ENCODE data around the gene KLHL22.

KLHL22 gene

DNA sequence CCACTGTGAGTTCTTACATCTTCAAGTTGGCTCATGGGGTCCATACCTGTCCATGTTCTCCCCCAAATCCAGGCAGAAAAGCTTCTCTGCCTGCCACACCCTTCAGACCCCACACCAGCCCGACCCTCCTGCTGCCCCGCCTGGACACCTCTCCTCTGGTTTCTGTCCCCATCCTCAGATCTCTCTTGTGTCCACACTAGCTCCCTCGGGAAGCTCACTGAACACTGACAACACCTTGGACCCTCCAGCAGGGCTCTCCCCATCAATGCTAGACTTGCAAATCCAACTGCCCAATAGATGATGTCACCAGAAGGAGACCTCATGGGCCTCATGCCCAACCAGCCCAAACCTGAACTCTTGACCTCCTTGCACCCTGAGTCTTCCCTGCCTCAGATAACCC, 60.8 kb downstream of the KLHL22 start:
- H3K4me3 ChIP-seq (ENCODE audit: low read length): no peak overlapping the region
- no peaks in the 10 kb centered on the region for H4K20me1 ChIP-seq (ENCODE audit: insufficient read depth, low read length)
- H3K79me2 ChIP-seq (ENCODE audit: low read length): no peaks in the 10 kb centered on the region
- no peak for DNase-seq
- no peak overlapping the region for H3K9ac ChIP-seq (ENCODE audit: low read length)
- no peaks in the 10 kb centered on the region for H3K9me3 ChIP-seq (replicated peaks; ENCODE audit: insufficient read depth, low read length)
- H3K36me3 ChIP-seq (replicated peaks; ENCODE audit: insufficient read depth, low read length): no peaks in the 10 kb centered on the region
- peaks cover 52% of the 10 kb centered on the region for H3K27me3 ChIP-seq (replicated peaks; ENCODE audit: insufficient read depth, low read length)
- H3K4me1 ChIP-seq (ENCODE audit: low read length): no peaks in the 10 kb centered on the region
- no peak overlapping the region for H3K27ac ChIP-seq (ENCODE audit: low read length)
- H3K9me2 ChIP-seq (replicated peaks; ENCODE audit: insufficient read depth, low read length): no peaks in the 10 kb centered on the region
- TF ChIP-seq EZH2phosphoT487 (IDR thresholded peaks at IDR 0.05; ENCODE audit: low read length) (no peak), EZH2 (optimal IDR thresholded peaks at IDR 0.05; ENCODE audit: low read depth, low read length) (no peak)
- TF ChIP-seq, protein P1, sequence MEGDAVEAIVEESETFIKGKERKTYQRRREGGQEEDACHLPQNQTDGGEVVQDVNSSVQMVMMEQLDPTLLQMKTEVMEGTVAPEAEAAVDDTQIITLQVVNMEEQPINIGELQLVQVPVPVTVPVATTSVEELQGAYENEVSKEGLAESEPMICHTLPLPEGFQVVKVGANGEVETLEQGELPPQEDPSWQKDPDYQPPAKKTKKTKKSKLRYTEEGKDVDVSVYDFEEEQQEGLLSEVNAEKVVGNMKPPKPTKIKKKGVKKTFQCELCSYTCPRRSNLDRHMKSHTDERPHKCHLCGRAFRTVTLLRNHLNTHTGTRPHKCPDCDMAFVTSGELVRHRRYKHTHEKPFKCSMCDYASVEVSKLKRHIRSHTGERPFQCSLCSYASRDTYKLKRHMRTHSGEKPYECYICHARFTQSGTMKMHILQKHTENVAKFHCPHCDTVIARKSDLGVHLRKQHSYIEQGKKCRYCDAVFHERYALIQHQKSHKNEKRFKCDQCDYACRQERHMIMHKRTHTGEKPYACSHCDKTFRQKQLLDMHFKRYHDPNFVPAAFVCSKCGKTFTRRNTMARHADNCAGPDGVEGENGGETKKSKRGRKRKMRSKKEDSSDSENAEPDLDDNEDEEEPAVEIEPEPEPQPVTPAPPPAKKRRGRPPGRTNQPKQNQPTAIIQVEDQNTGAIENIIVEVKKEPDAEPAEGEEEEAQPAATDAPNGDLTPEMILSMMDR (IDR thresholded peaks at IDR 0.05; ENCODE audit: low read length): no peak
- H3K4me2 ChIP-seq (ENCODE audit: low read depth, low read length): no peak overlapping the region
- no peak overlapping the region for H2AFZ ChIP-seq (ENCODE audit: low read length)
- H3F3A ChIP-seq (ENCODE audit: insufficient read depth, low read length): no peaks in the 10 kb centered on the region

DNA sequence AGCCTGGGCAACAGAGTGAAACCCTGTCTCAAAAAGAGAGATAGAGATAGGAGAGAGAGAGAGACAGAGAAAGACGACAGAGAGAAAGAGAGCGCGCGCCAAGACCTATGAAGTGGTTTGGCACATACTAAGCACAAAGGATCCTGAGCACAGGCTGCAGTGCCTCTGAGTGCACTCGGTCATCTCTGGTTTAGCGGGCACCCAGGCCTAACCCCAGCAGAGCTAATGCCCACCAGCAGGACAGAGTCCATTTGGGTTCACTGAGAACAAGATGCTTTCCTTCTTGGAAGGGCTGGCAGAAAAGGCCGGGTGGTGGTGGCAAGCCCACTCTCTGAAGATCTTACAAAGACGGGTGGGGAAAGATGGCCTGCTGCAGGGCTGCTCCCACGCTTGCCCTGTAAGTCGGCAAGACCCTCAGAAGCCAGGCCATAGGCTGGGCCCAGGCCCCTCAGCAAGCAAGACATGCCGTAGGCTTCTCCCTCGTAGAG, 61.3 kb downstream of the KLHL22 start:
- H2AFZ ChIP-seq (ENCODE audit: low read length): no peak overlapping the region
- no peak for DNase-seq
- TF ChIP-seq EZH2 (optimal IDR thresholded peaks at IDR 0.05; ENCODE audit: low read depth, low read length) (no peak), EZH2phosphoT487 (IDR thresholded peaks at IDR 0.05; ENCODE audit: low read length) (no peak)
- TF ChIP-seq, protein P1 (IDR thresholded peaks at IDR 0.05; ENCODE audit: low read length): no peak
- no peaks in the 10 kb centered on the region for H3K9me3 ChIP-seq (replicated peaks; ENCODE audit: insufficient read depth, low read length)
- peaks cover 52% of the 10 kb centered on the region for H3K27me3 ChIP-seq (replicated peaks; ENCODE audit: insufficient read depth, low read length)
- no peaks in the 10 kb centered on the region for H3F3A ChIP-seq (ENCODE audit: insufficient read depth, low read length)
- no peak overlapping the region for H3K4me2 ChIP-seq (ENCODE audit: low read depth, low read length)
- H3K36me3 ChIP-seq (replicated peaks; ENCODE audit: insufficient read depth, low read length): no peaks in the 10 kb centered on the region
- H4K20me1 ChIP-seq (ENCODE audit: insufficient read depth, low read length): no peaks in the 10 kb centered on the region
- no peak overlapping the region for H3K4me3 ChIP-seq (ENCODE audit: low read length)
- H3K4me1 ChIP-seq (ENCODE audit: low read length): no peaks in the 10 kb centered on the region
- no peaks in the 10 kb centered on the region for H3K79me2 ChIP-seq (ENCODE audit: low read length)
- H3K9ac ChIP-seq (ENCODE audit: low read length): no peak overlapping the region
- H3K9me2 ChIP-seq (replicated peaks; ENCODE audit: insufficient read depth, low read length): no peaks in the 10 kb centered on the region
- no peak overlapping the region for H3K27ac ChIP-seq (ENCODE audit: low read length)

DNA sequence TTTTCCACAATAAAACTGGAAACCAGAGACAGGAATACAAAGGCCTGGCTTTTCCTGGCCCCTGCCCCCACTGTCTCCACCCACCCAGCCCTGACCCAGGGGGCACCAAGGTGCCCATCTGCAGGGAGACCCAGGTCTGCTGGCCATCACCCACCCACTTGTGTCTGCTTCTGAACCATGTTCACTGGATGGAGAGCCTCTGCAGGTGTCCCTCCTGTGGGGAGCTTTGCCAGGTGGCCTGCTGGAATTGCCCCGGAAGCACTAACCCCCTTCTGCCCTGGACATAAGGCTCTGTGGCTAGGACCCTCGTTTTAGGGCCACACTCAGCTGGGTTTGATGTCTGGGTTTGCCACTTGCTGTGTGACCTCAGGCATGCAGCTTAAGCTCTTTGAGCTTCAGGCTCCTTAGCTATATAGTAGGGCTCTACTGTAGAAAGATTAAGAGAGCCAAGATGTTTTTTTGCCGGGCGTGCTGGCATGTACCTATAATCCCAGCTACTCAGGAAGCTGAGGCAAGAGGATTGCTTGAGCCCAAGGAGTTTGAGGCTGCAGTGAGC, 61.8 kb downstream of the KLHL22 start:
- no peaks in the 10 kb centered on the region for H3K9me3 ChIP-seq (replicated peaks; ENCODE audit: insufficient read depth, low read length)
- H3K27me3 ChIP-seq (replicated peaks; ENCODE audit: insufficient read depth, low read length): peaks cover 55% of the 10 kb centered on the region
- TF ChIP-seq, protein P1 (IDR thresholded peaks at IDR 0.05; ENCODE audit: low read length): no peak
- no peak for TF ChIP-seq EZH2phosphoT487 (IDR thresholded peaks at IDR 0.05; ENCODE audit: low read length)
- no peak for TF ChIP-seq EZH2 (optimal IDR thresholded peaks at IDR 0.05; ENCODE audit: low read depth, low read length)

More for the DNA sequence above, 61.8 kb downstream of the KLHL22 start:
- Histone ChIP-seq H3F3A (ENCODE audit: insufficient read depth, low read length) (no peaks in the 10 kb centered on the region), H3K9me2 (replicated peaks; ENCODE audit: insufficient read depth, low read length) (no peaks in the 10 kb centered on the region), H3K27ac (ENCODE audit: low read length) (no peak overlapping the region), H3K36me3 (replicated peaks; ENCODE audit: insufficient read depth, low read length) (no peaks in the 10 kb centered on the region), H3K79me2 (ENCODE audit: low read length) (no peaks in the 10 kb centered on the region), H3K4me2 (ENCODE audit: low read depth, low read length) (no peak overlapping the region), H3K4me3 (ENCODE audit: low read length) (no peak overlapping the region), H3K4me1 (ENCODE audit: low read length) (no peaks in the 10 kb centered on the region), H4K20me1 (ENCODE audit: insufficient read depth, low read length) (no peaks in the 10 kb centered on the region), H2AFZ (ENCODE audit: low read length) (no peak overlapping the region), H3K9ac (ENCODE audit: low read length) (no peak overlapping the region)
- no peak for DNase-seq
